Measurements from ENCODE around the gene BTLA.
"Not testable (repeated sequence)": the region's sequence is repeated elsewhere in the genome, so short reads cannot be mapped to it uniquely, and the experiment has no call there.

Gene BTLA

DNA sequence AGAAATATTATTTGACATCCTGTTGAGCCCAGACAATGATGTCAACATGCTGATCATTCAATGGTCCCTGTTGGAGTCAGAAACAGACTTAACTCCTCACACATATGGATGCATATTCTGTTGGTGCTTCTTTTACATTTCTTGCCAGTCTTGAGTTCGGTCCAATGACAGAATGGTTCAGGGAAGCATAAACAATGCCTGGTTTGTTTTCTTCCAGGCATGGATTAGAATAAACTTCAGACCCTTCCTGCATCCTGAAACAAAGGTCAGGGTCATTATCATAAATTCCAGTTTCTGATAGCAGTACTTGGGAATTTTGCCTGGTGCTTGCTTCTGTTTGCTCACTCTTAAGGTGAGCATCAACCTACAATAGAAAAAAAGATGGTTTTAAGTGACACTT, 33.3 kb downstream of the BTLA start:
- TF ChIP-seq POLR2A (IDR thresholded peaks at IDR 0.05; ENCODE audit: low read depth, low read length) (no peak), POLR2AphosphoS5 (IDR thresholded peaks at IDR 0.05; ENCODE audit: low read depth, low read length) (no peak), TAF1 (IDR thresholded peaks at IDR 0.05; ENCODE audit: borderline replicate concordance, low read depth, low read length) (no peak)
- peak; percentile 84 for FAIRE-seq

DNA sequence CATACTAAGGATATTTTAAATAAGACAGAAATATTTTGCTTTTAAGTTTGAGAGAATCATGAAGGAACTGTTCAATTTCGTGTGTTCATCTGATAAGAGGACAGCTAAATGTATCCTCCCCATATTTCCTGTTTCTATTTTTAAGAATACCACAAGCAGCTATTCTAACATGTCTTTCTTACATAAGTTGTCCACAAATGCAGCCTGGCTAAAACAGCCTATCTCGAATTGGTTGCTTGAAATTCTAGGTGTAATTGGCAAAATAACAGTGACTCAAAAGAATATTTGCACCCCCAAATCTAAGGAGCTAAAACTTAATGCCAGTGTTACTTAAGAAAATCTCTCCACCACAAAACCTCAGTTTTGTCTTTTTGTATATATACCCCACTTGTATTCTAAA, 35.0 kb downstream of the BTLA start:
- no peak for DNase-seq (ENCODE audit: insufficient read length)
- no peak for TF ChIP-seq TAF1 (IDR thresholded peaks at IDR 0.05; ENCODE audit: borderline replicate concordance, low read depth, low read length)
- TF ChIP-seq POLR2A (IDR thresholded peaks at IDR 0.05; ENCODE audit: low read depth, low read length) = peak; percentile 10; the same call in 1 of the 2 replicates
- peak; percentile 91 for FAIRE-seq

More for the DNA sequence above, 33.3 kb downstream of the BTLA start:
- DNase-seq (ENCODE audit: insufficient read length) = no peak

DNA sequence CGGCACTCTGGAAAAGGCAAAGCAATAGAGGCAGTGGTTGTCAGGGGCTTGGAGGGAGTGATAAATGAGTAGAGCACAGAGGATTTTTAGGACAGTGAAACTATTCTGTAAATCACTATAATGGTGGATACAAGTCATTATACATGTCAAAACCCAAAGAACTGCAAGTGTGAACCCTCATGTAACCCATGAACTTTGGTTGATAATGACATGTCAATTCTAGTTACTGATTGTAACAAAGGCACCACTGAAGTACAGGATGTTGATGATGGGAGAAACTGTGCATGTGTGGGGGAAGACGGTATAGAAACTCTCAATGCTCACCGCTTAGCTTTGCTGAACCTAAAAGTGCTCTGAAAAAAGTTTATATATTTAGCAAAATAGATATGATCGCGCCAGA, 36.0 kb downstream of the BTLA start:
- peak; percentile 83 for FAIRE-seq
- DNase-seq (ENCODE audit: insufficient read length) = no peak
- TF ChIP-seq POLR2AphosphoS5 (IDR thresholded peaks at IDR 0.05; ENCODE audit: low read depth, low read length) (no peak), POLR2A (IDR thresholded peaks at IDR 0.05; ENCODE audit: low read depth, low read length) (no peak), TAF1 (IDR thresholded peaks at IDR 0.05; ENCODE audit: borderline replicate concordance, low read depth, low read length) (no peak)

DNA sequence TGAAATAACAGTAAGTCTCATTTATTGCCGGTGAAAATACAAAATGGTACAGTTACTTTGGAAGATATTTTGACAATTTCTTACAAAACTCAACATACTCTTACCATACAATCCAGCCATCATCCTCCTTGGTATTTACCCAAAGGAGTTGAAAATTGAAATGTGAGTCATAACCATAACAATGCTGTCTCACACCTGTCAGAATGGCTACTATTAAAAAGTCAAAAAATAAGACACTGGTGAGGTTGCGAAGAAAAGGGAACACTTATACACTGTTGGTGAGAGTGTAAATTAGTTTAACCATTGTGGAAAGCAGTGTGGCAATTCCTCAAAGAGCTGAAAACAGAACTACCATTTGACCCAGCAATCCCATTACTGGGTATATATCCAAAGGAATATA, 37.5 kb downstream of the BTLA start:
- DNase-seq (ENCODE audit: insufficient read length); FAIRE-seq: not testable (repeated sequence)

DNA sequence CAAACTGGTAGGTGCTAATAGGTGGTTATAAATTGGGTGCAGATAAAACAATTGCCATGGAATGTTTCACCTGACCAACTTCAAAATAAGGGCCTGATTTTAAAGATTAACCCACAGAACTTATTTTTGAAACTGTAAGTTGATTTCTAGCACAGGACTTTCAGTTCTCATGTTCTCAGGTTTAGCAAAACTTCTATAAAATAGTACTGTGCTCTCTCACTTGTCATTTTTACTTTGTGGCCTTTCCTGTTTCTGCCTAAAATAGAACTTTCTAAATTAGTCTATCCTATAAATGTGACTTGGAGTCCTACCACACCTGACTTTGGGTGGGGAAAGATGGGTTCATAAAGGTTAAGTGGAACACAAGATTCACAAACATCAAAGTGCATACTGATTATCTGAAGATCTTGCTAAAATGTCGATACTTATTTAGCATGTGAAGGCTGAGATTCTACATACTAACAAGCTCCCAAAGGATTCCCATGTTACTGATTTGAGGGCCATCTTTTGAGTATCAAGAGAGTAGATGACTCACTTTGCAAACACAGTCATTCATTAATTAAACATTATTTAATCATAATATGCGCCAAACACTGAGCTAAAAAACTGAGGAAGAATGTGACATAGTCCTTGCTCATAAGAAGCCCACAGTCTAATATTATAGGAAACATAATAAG, 38.6 kb downstream of the BTLA start:
- no peak for TF ChIP-seq POLR2A (IDR thresholded peaks at IDR 0.05; ENCODE audit: low read depth, low read length)
- TF ChIP-seq TAF1 (IDR thresholded peaks at IDR 0.05; ENCODE audit: borderline replicate concordance, low read depth, low read length) = no peak
- no peak for TF ChIP-seq POLR2AphosphoS5 (IDR thresholded peaks at IDR 0.05; ENCODE audit: low read depth, low read length)
- DNase-seq (ENCODE audit: insufficient read length) (no peak), FAIRE-seq (no peak)

DNA sequence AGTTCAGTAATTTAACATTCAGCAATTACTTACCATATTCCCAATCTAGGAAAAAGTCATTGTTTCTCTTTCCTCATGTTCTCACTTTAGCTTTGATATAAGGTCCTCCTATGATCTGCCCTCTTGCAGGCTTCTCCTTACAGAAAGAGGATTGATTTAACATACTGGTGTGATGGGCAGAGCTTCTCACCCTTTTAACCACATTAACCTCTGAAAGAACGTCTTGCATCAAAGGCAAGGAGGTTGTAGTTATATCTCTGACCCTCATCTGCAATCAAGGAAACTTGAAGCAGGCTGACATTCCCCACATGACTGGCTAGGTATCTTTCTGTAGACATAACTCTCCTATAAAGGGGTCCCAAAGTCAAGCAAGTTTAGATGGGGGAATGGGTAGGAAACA, 39.5 kb downstream of the BTLA start:
- DNase-seq (ENCODE audit: insufficient read length) (no peak), FAIRE-seq (peak; percentile 96)
- TF ChIP-seq POLR2A (IDR thresholded peaks at IDR 0.05; ENCODE audit: low read depth, low read length) (peak; percentile 46; the same call in 1 of the 2 replicates), TAF1 (IDR thresholded peaks at IDR 0.05; ENCODE audit: borderline replicate concordance, low read depth, low read length) (no peak), POLR2AphosphoS5 (IDR thresholded peaks at IDR 0.05; ENCODE audit: low read depth, low read length) (no peak)

DNA sequence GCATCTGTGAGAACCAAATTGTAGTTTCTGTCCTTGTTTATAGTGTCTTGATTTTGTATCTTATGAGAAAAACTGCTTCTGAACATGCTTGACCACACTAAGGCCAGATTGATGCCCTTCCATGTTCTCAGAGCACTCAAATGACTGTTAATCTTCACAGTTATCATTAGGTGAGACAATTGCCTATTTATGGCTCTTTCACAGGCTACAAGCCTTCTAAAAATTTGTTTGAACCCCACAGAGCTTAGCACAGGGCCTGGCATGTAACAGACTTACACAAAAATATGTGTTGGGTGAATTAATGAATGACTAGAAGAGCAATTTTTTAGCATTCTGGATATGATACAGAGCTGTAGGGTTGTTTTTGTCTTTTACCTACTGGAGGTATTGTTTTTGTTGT, 43.1 kb downstream of the BTLA start:
- DNase-seq (ENCODE audit: insufficient read length) (no peak), FAIRE-seq (peak; percentile 70)
- no peak for TF ChIP-seq POLR2A (IDR thresholded peaks at IDR 0.05; ENCODE audit: low read depth, low read length)
- no peak for TF ChIP-seq POLR2AphosphoS5 (IDR thresholded peaks at IDR 0.05; ENCODE audit: low read depth, low read length)
- no peak for TF ChIP-seq TAF1 (IDR thresholded peaks at IDR 0.05; ENCODE audit: borderline replicate concordance, low read depth, low read length)

DNA sequence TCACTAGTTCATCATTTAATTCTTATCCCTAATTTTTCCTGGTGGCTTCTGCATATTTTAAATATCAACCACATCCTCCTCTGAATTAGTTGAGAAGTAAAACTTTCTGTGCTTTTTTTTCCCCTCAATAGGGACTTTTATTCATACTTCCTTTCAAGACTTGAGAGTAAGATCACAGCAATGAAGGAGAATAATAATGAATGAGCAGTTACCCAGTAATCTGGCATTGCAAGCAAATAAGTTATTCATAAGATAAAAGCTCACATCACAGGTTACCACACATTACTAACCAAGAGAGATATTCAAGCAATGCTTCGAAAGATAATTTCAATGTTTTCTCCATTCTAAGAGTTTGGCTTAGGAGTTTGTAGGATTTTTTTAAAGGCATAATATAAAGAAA, 50.3 kb downstream of the BTLA start:
- no peak for DNase-seq (ENCODE audit: insufficient read length)
- TF ChIP-seq TAF1 (IDR thresholded peaks at IDR 0.05; ENCODE audit: borderline replicate concordance, low read depth, low read length) (no peak), POLR2AphosphoS5 (IDR thresholded peaks at IDR 0.05; ENCODE audit: low read depth, low read length) (no peak), POLR2A (IDR thresholded peaks at IDR 0.05; ENCODE audit: low read depth, low read length) (no peak)
- no peak for FAIRE-seq

DNA sequence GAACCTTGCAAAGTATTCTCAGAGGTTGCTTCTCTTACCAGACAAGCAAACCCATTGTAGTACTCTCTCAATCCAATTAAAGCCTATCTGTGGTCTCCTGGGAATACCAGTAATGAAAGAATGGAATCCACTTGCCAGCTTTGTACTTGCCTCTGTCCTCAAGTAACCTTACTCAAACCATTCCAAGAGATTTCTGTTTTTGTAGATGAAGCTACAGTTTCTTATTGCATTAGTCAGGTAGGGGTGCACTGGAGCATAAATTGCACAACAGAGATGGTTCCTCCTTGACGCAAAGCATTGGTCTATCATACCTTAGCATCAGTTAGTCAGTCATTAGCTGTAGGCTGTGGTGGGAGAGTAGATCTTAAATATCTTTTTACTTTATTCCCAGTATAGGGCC, 52.9 kb downstream of the BTLA start:
- TF ChIP-seq POLR2AphosphoS5 (IDR thresholded peaks at IDR 0.05; ENCODE audit: low read depth, low read length) (no peak), TAF1 (IDR thresholded peaks at IDR 0.05; ENCODE audit: borderline replicate concordance, low read depth, low read length) (no peak), POLR2A (IDR thresholded peaks at IDR 0.05; ENCODE audit: low read depth, low read length) (no peak)
- DNase-seq (ENCODE audit: insufficient read length) (no peak), FAIRE-seq (no peak)

DNA sequence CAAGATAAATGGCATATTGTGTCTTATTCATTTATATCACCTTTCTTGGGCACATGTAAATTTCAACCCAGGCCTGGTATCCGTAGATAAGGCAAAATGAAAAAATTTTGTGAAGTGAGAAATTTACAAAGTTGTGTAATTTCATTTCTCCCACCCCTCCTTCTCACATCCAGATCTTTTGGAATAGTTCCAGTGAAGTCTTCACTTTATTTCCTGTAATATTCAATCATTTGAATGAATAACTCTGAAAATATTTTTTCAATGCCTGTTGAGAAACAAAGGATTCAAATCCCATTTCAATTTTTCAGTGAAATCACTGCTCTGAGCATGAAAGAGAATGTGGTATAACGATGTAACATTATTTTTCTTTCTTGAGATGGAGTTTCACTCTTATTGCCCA, 53.4 kb downstream of the BTLA start:
- no peak for TF ChIP-seq POLR2A (IDR thresholded peaks at IDR 0.05; ENCODE audit: low read depth, low read length)
- no peak for TF ChIP-seq POLR2AphosphoS5 (IDR thresholded peaks at IDR 0.05; ENCODE audit: low read depth, low read length)
- TF ChIP-seq TAF1 (IDR thresholded peaks at IDR 0.05; ENCODE audit: borderline replicate concordance, low read depth, low read length) = no peak
- FAIRE-seq (no peak), DNase-seq (ENCODE audit: insufficient read length) (no peak)

DNA sequence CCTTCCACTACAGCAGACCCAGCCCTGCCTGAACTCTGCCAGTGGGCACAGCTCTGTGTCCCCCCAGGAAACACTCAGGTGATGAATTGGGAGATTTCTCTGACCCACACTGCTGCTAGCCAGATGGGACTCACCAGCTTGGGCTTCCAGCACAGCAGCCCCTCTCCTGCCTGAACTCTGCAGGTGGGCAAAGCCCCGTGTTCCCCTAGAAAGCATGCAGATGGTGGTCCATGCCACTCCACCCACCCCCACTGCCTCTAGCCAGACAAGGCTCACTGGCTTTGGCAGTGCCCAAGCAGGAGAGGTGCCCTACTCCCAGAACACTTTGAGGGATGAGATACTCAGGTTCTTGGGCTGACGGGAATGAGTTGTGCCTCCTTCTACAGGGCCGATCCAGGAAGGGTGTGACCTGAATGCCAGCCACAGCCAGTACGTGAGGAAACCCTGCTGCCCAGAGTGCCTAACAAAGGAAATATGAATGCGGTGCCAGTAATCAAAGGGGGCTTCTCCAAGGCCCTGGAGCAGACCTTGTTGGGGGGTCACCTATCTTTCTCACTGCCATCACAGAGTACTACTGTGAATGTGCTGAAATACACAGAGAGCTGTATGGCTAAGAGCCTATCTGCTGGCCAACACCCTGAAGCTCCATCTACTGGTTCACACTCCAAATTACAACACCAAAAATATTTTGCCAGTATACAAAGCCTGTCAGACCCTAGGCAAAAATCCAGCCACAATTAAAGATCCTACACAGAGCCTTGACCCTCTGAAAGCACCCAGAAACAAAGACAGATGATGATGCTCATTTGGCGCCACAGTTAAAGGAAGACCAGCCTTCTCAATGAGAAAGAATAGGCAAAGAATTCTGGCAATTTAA, 61.9 kb downstream of the BTLA start:
- peak; percentile 91 for FAIRE-seq
- DNase-seq (ENCODE audit: insufficient read length) = no peak
- no peak for TF ChIP-seq POLR2AphosphoS5 (IDR thresholded peaks at IDR 0.05; ENCODE audit: low read depth, low read length)
- TF ChIP-seq TAF1 (IDR thresholded peaks at IDR 0.05; ENCODE audit: borderline replicate concordance, low read depth, low read length) = no peak
- TF ChIP-seq POLR2A (IDR thresholded peaks at IDR 0.05; ENCODE audit: low read depth, low read length) = no peak

DNA sequence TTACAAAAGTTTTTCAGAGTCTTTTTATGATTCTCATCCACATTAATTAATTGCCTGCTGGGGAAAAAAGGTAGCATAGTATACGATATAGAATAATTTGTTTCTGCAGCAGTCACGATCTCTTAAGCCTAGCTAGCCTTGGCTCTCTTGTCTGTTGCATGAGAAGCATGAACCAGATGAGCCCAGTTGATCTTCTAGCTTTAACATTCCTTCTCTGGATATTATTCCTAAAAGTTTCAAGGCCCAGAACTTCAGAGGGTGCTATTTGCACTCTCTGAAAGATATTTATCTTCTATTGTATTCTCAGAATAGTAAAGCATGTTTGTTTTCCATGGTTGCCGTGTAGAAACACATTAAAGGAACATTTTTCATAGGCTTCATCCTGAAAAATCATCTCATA, 69.3 kb downstream of the BTLA start:
- FAIRE-seq = no peak
- DNase-seq (ENCODE audit: insufficient read length) = no peak
- no peak for TF ChIP-seq POLR2A (IDR thresholded peaks at IDR 0.05; ENCODE audit: low read depth, low read length)
- no peak for TF ChIP-seq POLR2AphosphoS5 (IDR thresholded peaks at IDR 0.05; ENCODE audit: low read depth, low read length)
- no peak for TF ChIP-seq TAF1 (IDR thresholded peaks at IDR 0.05; ENCODE audit: borderline replicate concordance, low read depth, low read length)

Data from GM12892 (cell line).